Activated naive CD4-positive, alpha-beta T cell treated with anti-CD3 and anti-CD28 coated beads for 36 hours (primary cell): Measurements from ENCODE around the gene MYBPC1. TPM values are rescaled to one million over a fixed set of nuclear protein-coding genes. Genes with fewer than 3 reads are reported as not detected.

ENCODE experiments used
- CTCF ChIA-PET: fragments of 350-600 bp; sonication (Branson Sonifier 250); formaldehyde crosslinking; loops from one replicate; lab custom pipeline; 2021; ENCODE audit warnings: antibody characterized with exemption; lab: Charles Lee
- DNase-seq: peaks from one replicate; pipeline ENCODE4 v3.0.0-alpha.2; 2020
- H3K27ac Mint-ChIP-seq: one replicate; pipeline ENCODE4 v1.8.0; 2021; ENCODE audit warnings: mild to moderate bottlenecking, mixed read lengths
- H3K27me3 Mint-ChIP-seq: one replicate; pipeline ENCODE4 v1.8.0; 2021; ENCODE audit warnings: low read depth, mixed read lengths
- H3K36me3 Mint-ChIP-seq: one replicate; pipeline ENCODE4 v1.8.0; 2021; ENCODE audit warnings: low read depth, mixed read lengths
- H3K4me1 Mint-ChIP-seq: one replicate; pipeline ENCODE4 v1.8.0; 2021; ENCODE audit warnings: low read depth, mixed read lengths
- H3K4me3 Mint-ChIP-seq: one replicate; pipeline ENCODE4 v1.8.0; 2021; ENCODE audit warnings: mild to moderate bottlenecking, moderate library complexity, mixed read lengths
- H3K9me3 Mint-ChIP-seq: one replicate; pipeline ENCODE4 v1.8.0; 2021; ENCODE audit warnings: mixed read lengths
- intact Hi-C: fragments of 100-400 bp; cut with micrococcal nuclease; formaldehyde crosslinking; loops from one replicate; pipeline ENCODE4 v1.15.1; 2023
- total RNA-seq, 2 experiments: library from RNA; stranded (reverse); gene quantifications; one replicate each; pipeline ENCODE4 v1.2.3, GENCODE V29; 2021

MYBPC1 gene
- total RNA-seq, 2 experiments from 2014 or later, result not detected

- Mint-ChIP-seq H3K27me3 (peaks cover 3% of the 10 kb centered on the region), H3K27ac (no peak overlapping the region), H3K36me3 (no peaks in the 10 kb centered on the region), H3K9me3 (no peaks in the 10 kb centered on the region), H3K4me1 (no peaks in the 10 kb centered on the region), H3K4me3 (no peak overlapping the region)
- DNase-seq, result no peak
- intact Hi-C loops, result no loop called here
- CTCF ChIA-PET, result no interaction called here
Measured at GRCh38 chr12:101686176-101686575, 91.4 kb downstream of the MYBPC1 start.

- intact Hi-C loops, result no loop called here
Measured at GRCh38 chr12:101690544-101691098, 95.8 kb downstream of the MYBPC1 start.

GRCh38 chr12:101691503-101692096 is 96.8 kb downstream of the MYBPC1 start:
- CTCF ChIA-PET, result interaction anchor here (0.6 kb wide), 1 partner anchor 1130 kb away, joined by 5 read pairs; no protein-coding TSS in a partner anchor
- no peak overlapping the region for H3K4me3 Mint-ChIP-seq

More at GRCh38 chr12:101690544-101691098, 95.8 kb downstream of the MYBPC1 start:
- H3K4me3 Mint-ChIP-seq, result no peak overlapping the region
- peaks cover 8% of the 10 kb centered on the region for H3K4me1 Mint-ChIP-seq
- no peaks in the 10 kb centered on the region for H3K27me3 Mint-ChIP-seq
- no peaks in the 10 kb centered on the region for H3K9me3 Mint-ChIP-seq
- no peak overlapping the region for H3K27ac Mint-ChIP-seq
- no peaks in the 10 kb centered on the region for H3K36me3 Mint-ChIP-seq
- no peak for DNase-seq
- CTCF ChIA-PET, result interaction anchor here (0.6 to 1.6 kb wide), 2 partner anchors 9 to 1131 kb away, joined by 5 read pairs; no protein-coding TSS in a partner anchor

GRCh38 chr12:101694297-101694848 is 99.6 kb downstream of the MYBPC1 start:
- H3K4me3 Mint-ChIP-seq, result no peak overlapping the region

More at GRCh38 chr12:101691503-101692096, 96.8 kb downstream of the MYBPC1 start:
- Mint-ChIP-seq H3K27ac (no peak overlapping the region), H3K9me3 (no peaks in the 10 kb centered on the region), H3K4me1 (peaks cover 16% of the 10 kb centered on the region), H3K27me3 (no peaks in the 10 kb centered on the region), H3K36me3 (no peaks in the 10 kb centered on the region)
- no peak for DNase-seq
- intact Hi-C loops, result no loop called here

GRCh38 chr12:101694986-101695385 is 100.2 kb downstream of the MYBPC1 start:
- no peak overlapping the region for H3K4me3 Mint-ChIP-seq
- no peaks in the 10 kb centered on the region for H3K27me3 Mint-ChIP-seq
- peaks cover 30% of the 10 kb centered on the region for H3K4me1 Mint-ChIP-seq
- H3K27ac Mint-ChIP-seq, result no peak overlapping the region
- intact Hi-C loops, result loop anchor here (5.0 kb wide), 4 partner anchors 78 to 427 kb away; partner anchors contain the start of genes NUP37, PARPBP and WASHC3
- CTCF ChIA-PET, result interaction anchor here (0.7 kb wide), 1 partner anchor 292 kb away, joined by 4 read pairs; no protein-coding TSS in a partner anchor
- no peak for DNase-seq
- H3K36me3 Mint-ChIP-seq, result no peaks in the 10 kb centered on the region
- H3K9me3 Mint-ChIP-seq, result no peaks in the 10 kb centered on the region

More at GRCh38 chr12:101694297-101694848, 99.6 kb downstream of the MYBPC1 start:
- Mint-ChIP-seq H3K27me3 (no peaks in the 10 kb centered on the region), H3K36me3 (no peaks in the 10 kb centered on the region), H3K4me1 (peaks cover 26% of the 10 kb centered on the region), H3K9me3 (no peaks in the 10 kb centered on the region), H3K27ac (no peak overlapping the region)
- CTCF ChIA-PET, result no interaction called here
- DNase-seq, result no peak
- intact Hi-C loops, result no loop called here

GRCh38 chr12:101695706-101696105 is 100.9 kb downstream of the MYBPC1 start:
- Mint-ChIP-seq H3K4me3 (no peak overlapping the region), H3K9me3 (no peaks in the 10 kb centered on the region), H3K27ac (no peak overlapping the region), H3K4me1 (peaks cover 38% of the 10 kb centered on the region), H3K27me3 (no peaks in the 10 kb centered on the region), H3K36me3 (no peaks in the 10 kb centered on the region)
- CTCF ChIA-PET, result interaction anchor here (0.7 to 1.3 kb wide), 2 partner anchors 20 to 293 kb away, joined by 3 to 4 read pairs; no protein-coding TSS in a partner anchor
- no peak for DNase-seq
- intact Hi-C loops, result loop anchor here (2.0 to 5.0 kb wide), 6 partner anchors 78 to 427 kb away; partner anchors contain the start of genes ARL1, GNPTAB, NUP37 and PARPBP

- CTCF ChIA-PET, result interaction anchor here (1.3 kb wide), 1 partner anchor 21 kb away, joined by 3 read pairs; no protein-coding TSS in a partner anchor
- DNase-seq, result peak; percentile 28
- Mint-ChIP-seq H3K4me3 (peak overlapping the region; percentile 87), H3K4me1 (peaks cover 45% of the 10 kb centered on the region), H3K36me3 (no peaks in the 10 kb centered on the region), H3K27me3 (no peaks in the 10 kb centered on the region), H3K27ac (peak overlapping the region; percentile 80), H3K9me3 (no peaks in the 10 kb centered on the region)
- intact Hi-C loops, result loop anchor here (1.0 to 5.0 kb wide), 8 partner anchors 26 to 426 kb away; partner anchors contain the start of genes ARL1, GNPTAB, NUP37 and PARPBP
Measured at GRCh38 chr12:101696251-101697196, 101.8 kb downstream of the MYBPC1 start.

GRCh38 chr12:101697197-101697929 is 102.6 kb downstream of the MYBPC1 start, which contains the start of gene CHPT1:
TSS of gene CHPT1 (plus strand) at chr12:101697640. CDS start at chr12:101697862, 222 bp downstream.
- H3K4me3 Mint-ChIP-seq, result peak within 1 kb of the TSS; percentile 87
- DNase-seq, result peak; percentile 57
- no peaks in the 10 kb centered on the region for H3K36me3 Mint-ChIP-seq
- H3K4me1 Mint-ChIP-seq, result peaks cover 45% of the 10 kb centered on the region
- intact Hi-C loops, result loop anchor here (1.0 to 5.0 kb wide), 8 partner anchors 27 to 425 kb away; partner anchors contain the start of genes ARL1, GNPTAB, NUP37 and PARPBP
- no peaks in the 10 kb centered on the region for H3K9me3 Mint-ChIP-seq
- H3K27ac Mint-ChIP-seq, result peak within 1 kb of the TSS; percentile 80
- CTCF ChIA-PET, result no interaction called here
- no peaks in the 10 kb centered on the region for H3K27me3 Mint-ChIP-seq

GRCh38 chr12:101697930-101698799 is 103.4 kb downstream of the MYBPC1 start:
- H3K27me3 Mint-ChIP-seq, result no peaks in the 10 kb centered on the region
- intact Hi-C loops, result loop anchor here (1.0 to 5.0 kb wide), 9 partner anchors 28 to 424 kb away; partner anchors contain the start of genes ARL1, GNPTAB, NUP37 and PARPBP
- H3K36me3 Mint-ChIP-seq, result no peaks in the 10 kb centered on the region
- peak overlapping the region; percentile 84 for H3K4me3 Mint-ChIP-seq
- CTCF ChIA-PET, result interaction anchor here (0.5 to 1.7 kb wide), 2 partner anchors 8 to 1468 kb away, joined by 4 to 5 read pairs; no protein-coding TSS in a partner anchor
- peak; percentile 23 for DNase-seq
- H3K27ac Mint-ChIP-seq, result peak overlapping the region; percentile 63
- H3K4me1 Mint-ChIP-seq, result peaks cover 45% of the 10 kb centered on the region
- H3K9me3 Mint-ChIP-seq, result no peaks in the 10 kb centered on the region

GRCh38 chr12:101698800-101699347 is 104.1 kb downstream of the MYBPC1 start:
- CTCF ChIA-PET, result interaction anchor here (1.7 kb wide), 1 partner anchor 8 kb away, joined by 5 read pairs; no protein-coding TSS in a partner anchor
- Mint-ChIP-seq H3K4me3 (peak overlapping the region; percentile 84), H3K36me3 (no peaks in the 10 kb centered on the region), H3K27me3 (no peaks in the 10 kb centered on the region), H3K27ac (no peak overlapping the region), H3K4me1 (peaks cover 45% of the 10 kb centered on the region), H3K9me3 (no peaks in the 10 kb centered on the region)
- intact Hi-C loops, result loop anchor here (1.0 to 5.0 kb wide), 5 partner anchors 82 to 423 kb away; partner anchors contain the start of genes NUP37, PARPBP and WASHC3
- DNase-seq, result peak; percentile 37
